ENCODE measurements around the gene GATAD2A.
A peak's percentile ranks its signal among the peaks of the same experiment; 100 is the strongest.

The GATAD2A gene
- long read RNA-seq, partial matches to known transcripts = 26 of 106 reads
- long read RNA-seq, other reads (novel, unspliced or antisense) = 80 of 106 reads

- TF ChIP-seq GABPA (IDR thresholded peaks at IDR 0.05; ENCODE audit: low read depth) (peak; percentile 41; the same call in 1 of the 2 replicates), SPI1 (IDR thresholded peaks at IDR 0.05; ENCODE audit: borderline replicate concordance, low read depth) (no peak), REST (IDR thresholded peaks at IDR 0.05; ENCODE audit: insufficient replicate concordance, low read depth) (no peak), POLR2AphosphoS5 (IDR thresholded peaks at IDR 0.05; ENCODE audit: low read depth) (peak; percentile 47; the same call in 1 of the 2 replicates), CTCF (IDR thresholded peaks at IDR 0.05; ENCODE audit: insufficient read depth, low read length) (peak; percentile 6)
- Histone ChIP-seq H3K27ac (replicated peaks) (peak within 1 kb of the TSS; percentile 83), H3K27me3 (ENCODE audit: insufficient read depth, poor library complexity, severe bottlenecking) (no peaks in the 10 kb centered on the region), H3K4me3 (replicated peaks; ENCODE audit: insufficient read depth, low read length) (peak within 1 kb of the TSS; percentile 79)
- DNase-seq (ENCODE audit: low read depth in 1 of 2, low spot score in 1 of 2) = peak; percentile 81 to 86
Observed at GRCh38 chr19:19404879-19405860, at the start of gene GATAD2A. Gene GATAD2A (plus strand): TSS chr19:19405675. CDS start chr19:19465346, 59,671 bp downstream.

- Histone ChIP-seq H3K27me3 (ENCODE audit: insufficient read depth, poor library complexity, severe bottlenecking) (no peaks in the 10 kb centered on the region), H3K27ac (replicated peaks) (no peak overlapping the region), H3K4me3 (replicated peaks; ENCODE audit: insufficient read depth, low read length) (no peak overlapping the region)
- TF ChIP-seq REST (IDR thresholded peaks at IDR 0.05; ENCODE audit: insufficient replicate concordance, low read depth) = no peak
- no peak for TF ChIP-seq POLR2AphosphoS5 (IDR thresholded peaks at IDR 0.05; ENCODE audit: low read depth)
- TF ChIP-seq GABPA (IDR thresholded peaks at IDR 0.05; ENCODE audit: low read depth) = no peak
- no peak for TF ChIP-seq CTCF (IDR thresholded peaks at IDR 0.05; ENCODE audit: insufficient read depth, low read length)
- TF ChIP-seq SPI1 (IDR thresholded peaks at IDR 0.05; ENCODE audit: borderline replicate concordance, low read depth) = no peak
- DNase-seq (ENCODE audit: low read depth in 1 of 2, low spot score in 1 of 2) = no peak
Observed at GRCh38 chr19:19356500-19356899, 49.0 kb upstream of the GATAD2A start.

GRCh38 chr19:19356901-19357566 is 48.4 kb upstream of the GATAD2A start:
- Histone ChIP-seq H3K27ac (replicated peaks) (no peak overlapping the region), H3K27me3 (ENCODE audit: insufficient read depth, poor library complexity, severe bottlenecking) (no peaks in the 10 kb centered on the region), H3K4me3 (replicated peaks; ENCODE audit: insufficient read depth, low read length) (no peak overlapping the region)
- no peak for DNase-seq (ENCODE audit: low read depth in 1 of 2, low spot score in 1 of 2)
- TF ChIP-seq REST (IDR thresholded peaks at IDR 0.05; ENCODE audit: insufficient replicate concordance, low read depth) (no peak), GABPA (IDR thresholded peaks at IDR 0.05; ENCODE audit: low read depth) (no peak), SPI1 (IDR thresholded peaks at IDR 0.05; ENCODE audit: borderline replicate concordance, low read depth) (no peak), POLR2AphosphoS5 (IDR thresholded peaks at IDR 0.05; ENCODE audit: low read depth) (no peak), CTCF (IDR thresholded peaks at IDR 0.05; ENCODE audit: insufficient read depth, low read length) (no peak)
